Left renal cortex interstitium (tissue), 4 donors: ENCODE data around the gene EVI5L. TPM values are rescaled to one million over a fixed set of nuclear protein-coding genes. Genes with fewer than 3 reads are reported as not detected.

Experiments used
- DNase-seq, 4 donors: peaks; one replicate each; pipeline ENCODE4 v3.0.0-alpha.2; 2013; ENCODE audit warnings: low read depth in 4 of 4, low spot score in 2 of 4, missing footprints in 1 of 4
- polyA plus RNA-seq, 4 donors: library from polyadenylated mRNA; unstranded; fragments of 120-200 nt; gene quantifications; one replicate each; pipeline ENCODE4 v1.2.1, GENCODE V29; 2013; ENCODE audit not compliant: insufficient read length in 4 of 4

The EVI5L gene
- polyA plus RNA-seq, 4 donors: 15.1 to 19.9 (median 18.5) TPM

DNA sequence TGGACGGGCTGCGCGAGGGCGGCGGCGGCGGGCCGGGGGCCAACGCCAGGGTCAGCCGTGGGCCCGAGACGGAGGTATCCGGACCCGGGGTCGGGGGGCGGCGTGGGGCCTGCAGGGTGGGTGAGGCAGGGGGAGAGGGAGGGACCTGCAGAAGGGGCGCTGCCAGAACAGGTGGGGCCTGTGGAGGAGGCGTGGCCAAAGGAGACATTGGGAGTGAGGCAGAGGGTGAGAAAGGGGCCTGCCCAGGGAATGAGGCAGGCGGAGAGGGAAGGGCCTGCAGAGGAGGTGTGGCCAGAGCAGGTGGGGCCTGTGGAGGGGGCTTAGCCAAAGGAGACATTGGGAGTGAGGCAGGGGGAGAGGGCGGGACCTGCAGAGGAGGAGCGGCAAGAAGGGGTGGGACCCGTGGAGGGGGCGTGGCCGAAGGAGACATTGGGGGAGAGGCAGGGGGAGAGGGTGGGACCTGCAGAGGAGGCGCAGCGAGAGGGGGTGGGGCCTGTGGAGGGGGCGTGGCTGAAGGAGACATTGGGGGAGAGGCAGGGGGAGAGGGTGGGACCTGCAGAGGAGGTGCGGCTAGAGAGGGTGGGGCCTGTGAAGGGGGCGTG, 40.0 kb downstream of the EVI5L start:
- no peak for DNase-seq

DNA sequence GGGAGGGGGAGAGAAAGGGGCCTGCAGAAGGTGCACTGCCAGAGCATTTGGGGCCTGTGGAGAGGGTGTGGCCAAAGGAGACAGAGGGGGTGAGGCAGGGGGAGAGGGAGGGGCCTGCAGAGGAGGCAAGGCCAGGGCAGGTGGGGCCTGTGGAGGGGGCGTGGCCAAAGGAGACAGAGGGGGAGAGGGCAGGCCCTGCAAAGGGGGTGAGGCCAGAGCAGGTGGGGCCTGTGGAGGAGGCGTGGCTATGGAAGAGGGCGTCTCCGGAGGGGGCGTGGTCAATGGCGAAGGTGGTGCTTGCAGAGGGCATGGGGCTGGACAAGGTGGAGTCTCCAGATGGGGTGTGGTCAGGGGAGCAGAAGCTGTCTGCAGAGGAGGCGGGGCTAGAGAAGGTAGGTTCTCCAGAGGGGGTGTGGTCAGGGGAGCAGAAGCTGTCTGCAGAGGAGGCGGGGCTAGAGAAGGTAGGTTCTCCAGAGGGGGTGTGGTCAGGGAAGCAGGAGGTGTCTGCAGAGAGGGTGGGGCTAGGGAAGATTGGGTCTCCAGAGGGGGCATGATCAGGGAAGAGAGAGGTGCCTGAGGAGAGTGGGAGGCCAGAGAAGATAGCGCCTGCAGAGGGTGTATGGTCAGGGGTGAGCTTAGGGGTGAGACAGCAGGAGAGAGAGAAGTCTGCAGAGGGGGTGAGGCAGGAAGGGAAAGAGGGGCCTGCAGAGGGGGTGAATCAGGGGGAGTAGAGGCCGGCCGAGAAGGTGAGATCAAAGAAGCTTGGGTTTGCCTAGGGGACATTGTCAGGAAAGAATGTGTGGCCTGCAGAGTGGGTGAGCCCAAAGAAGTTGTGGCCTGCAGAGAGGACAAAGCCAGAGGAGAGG, 40.8 kb downstream of the EVI5L start:
- no peak for DNase-seq

DNA sequence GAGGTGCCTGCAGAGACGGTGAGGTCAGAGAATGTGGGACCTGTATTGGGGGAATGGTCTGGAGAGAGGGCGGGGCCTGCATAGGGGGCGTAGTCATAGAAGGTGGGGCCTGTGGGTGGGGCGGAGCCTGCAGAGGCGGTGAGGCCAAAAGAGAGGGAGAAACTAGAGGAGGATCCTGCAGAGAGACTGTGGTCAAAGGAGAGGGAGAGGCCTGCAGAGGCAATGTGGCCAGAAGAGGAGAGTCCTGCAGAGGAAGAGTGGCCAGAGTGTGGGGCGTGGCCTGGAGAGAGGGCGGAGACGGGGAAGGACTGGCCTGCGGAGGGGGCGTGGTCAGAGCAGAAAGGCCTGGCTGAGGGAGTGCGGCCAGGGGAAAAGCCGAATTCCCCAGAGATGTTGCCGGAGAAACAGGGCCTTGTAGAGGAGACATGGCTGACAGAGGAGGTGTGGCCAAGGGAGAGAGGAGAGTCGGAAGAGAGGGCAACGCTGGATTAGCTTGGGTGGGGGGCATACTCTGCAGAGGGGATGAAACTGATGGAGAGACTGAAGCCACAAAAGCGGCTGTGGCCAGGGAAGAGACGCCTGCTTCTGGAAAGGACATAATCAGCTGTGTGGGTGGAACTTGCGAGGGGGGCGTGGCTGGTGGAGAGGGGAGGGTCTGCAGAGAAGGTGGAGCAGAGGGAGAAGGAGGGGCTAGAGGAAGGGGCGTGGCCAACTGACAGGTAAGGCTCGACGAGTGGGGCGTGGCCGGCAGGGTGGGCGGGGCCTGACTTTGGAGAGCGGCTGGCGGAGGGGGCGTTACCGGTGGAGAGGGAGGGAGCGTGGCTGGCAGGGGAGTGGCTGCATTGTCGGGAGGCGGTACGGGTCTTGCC, 41.7 kb downstream of the EVI5L start:
- DNase-seq: no peak

DNA sequence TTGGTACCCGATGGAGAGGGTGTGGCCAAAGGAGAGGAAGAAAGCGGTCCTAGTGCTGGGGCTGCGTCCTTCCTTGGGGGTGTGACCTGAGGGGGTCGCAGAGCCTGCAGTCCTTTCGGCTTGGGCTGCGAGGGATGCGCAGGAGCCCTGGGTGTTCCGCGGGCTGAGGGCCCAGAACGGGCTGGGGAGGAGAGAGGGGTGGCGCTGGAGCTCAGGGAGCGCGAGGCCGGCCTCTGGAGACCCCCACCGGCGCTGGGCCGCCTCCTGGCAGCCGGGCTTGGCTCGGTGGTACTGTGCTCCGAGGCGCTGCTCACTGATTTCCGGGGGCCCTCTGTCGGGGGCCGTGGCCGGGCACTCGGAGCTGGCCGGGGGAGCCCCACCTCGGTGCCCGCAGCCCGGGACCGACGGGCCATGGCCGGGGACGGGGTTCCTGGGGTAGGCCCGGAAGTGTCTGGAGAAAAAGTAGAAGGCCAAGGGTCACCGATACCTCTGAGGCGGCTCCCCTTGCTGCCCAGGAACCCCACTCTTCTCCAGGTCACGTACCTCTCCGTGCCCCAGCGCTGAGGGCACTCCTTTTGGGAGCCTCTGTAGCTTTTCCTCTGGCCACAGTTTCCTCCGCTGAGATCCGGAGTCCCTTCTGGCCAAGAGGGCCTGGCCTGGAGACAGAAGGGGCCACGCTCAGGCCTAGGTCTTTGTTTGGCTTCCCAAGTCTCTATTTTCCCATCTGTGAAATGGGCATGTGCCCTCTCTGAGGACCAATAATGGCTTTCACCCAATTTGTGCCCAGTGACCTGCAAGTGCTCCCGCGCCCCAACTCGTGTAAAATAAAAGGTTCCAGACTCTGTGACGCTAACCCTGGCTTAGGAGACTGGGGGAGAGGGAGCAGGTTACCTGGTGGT, 42.5 kb downstream of the EVI5L start:
- DNase-seq: no peak

DNA sequence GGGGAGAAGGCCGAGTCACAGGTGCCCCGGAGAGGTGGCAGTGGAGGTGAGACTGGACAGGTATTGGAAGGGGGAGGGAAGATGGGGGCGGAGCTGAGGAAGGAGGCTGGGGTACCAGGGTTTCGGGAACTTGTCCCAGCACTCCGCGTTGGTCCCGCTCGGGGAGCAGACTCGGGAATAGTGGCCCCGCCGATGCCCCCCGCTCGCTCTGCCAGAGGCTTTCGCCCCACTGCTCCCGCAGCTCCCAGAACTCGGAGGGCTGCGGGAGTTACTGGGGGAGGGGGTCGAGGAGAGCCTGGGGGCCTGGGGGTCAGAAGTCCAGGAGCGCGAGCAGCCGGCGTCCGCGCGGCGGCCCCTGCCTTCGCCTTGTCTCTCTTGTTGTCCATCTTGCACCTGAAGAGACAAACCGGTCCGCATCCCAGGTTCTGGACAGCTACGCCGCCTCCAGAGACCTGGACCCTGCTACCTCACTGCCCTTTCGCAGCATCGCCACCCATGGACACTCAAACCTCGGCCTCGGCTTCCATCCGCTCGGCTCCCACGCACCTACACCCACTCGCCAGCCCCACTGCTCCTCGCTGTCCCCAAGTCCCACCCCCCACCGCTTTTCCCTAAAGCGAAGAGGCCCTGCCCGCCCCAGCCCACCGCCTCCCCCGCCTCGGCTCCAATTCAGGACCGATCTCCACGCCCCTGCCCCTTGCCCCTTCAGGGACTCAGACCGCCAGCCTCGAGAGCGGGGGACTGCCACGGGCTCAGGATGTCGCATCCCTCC, 43.5 kb downstream of the EVI5L start:
- DNase-seq: no peak

DNA sequence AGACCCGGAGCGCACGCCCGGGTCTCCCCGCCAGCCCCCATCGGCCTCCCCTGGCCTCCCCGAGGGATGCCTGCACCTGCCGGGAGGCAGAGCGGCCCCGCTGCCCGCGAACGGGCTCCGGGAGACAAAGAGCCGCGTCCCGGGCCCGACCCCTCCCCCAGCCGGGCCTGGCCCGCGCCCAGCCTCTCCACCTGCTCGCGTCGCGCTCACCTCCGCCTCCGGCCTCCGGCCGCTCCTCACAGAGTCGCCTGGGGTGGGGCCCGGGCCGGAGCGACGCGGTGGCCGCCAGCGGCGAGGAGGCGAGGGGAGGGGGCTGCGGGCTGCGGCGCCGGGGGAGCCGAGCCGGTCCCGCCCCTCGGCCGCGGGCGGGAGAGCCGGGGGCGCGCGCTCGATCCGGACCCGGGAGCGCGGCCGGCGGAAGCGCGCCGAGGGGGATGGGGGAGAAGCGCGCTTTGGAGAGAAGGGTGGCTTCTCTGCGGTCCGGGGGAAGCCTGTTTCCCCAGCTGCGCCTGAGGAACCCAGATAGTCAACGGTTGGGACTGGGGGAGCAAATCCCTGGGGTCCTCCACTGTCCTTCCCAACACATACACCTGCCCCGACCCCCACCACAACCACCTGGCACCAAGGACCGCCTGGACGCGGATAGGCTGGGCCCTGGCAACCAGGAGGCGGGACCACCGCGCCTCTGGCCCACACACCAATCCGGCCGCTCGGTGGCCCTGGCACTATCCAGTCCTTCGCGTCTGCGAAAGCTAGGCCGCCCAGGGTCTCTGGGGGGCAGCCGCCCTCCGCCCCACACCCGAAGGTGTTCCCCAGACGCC, 44.3 kb downstream of the EVI5L start, which contains the start of gene PRR36:
TSS of gene PRR36 (minus strand) at position 315 of the 821 bp plus-strand sequence. CDS start 701 bp downstream, outside the sequence.
- DNase-seq: no peak

DNA sequence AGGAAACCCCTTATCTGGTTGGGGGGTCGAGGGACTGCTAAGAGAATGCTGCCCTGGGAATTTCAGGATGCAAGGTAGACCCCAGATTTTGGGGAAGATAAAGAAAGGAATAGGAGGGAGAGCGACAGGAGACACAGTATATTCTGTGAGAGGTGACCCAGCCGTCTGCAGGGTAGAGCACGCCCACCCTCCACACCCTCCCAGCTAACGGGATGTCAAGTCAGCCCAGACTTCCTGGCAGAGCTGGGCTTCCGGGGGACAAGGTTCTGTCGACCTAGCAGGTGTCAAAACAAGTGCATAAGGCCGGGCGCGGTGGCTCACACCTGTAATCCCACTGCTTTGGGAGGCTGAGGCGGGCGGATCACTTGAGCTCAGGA, 44.9 kb downstream of the EVI5L start:
- DNase-seq: no peak

DNA sequence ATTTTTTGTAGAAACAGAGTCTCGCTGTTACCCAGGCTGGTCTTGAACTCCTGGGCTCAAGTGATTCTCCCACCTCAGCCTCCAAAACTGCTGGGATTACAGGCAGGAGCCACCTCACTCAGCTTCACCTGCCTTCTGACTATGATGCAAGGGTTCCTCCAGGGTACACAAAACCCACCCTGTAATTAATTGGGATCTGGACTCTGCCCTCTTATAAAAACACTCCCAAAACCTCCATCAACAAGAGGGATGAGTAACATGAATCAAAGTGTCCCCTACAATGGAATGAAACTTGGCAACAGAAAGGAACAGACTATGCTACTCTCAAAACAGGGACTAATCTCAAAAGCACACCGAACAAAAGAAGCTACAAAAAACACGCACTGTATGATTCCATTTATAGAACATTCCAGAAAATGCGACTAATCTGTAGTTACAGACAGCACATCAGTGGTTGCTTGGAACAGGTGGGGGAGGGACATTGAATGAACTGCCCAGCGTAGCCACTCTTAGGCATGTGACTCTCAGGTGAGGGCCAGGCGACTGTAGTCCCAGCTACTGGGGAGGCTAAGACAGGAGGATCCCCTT, 47.3 kb downstream of the EVI5L start:
- no peak for DNase-seq

DNA sequence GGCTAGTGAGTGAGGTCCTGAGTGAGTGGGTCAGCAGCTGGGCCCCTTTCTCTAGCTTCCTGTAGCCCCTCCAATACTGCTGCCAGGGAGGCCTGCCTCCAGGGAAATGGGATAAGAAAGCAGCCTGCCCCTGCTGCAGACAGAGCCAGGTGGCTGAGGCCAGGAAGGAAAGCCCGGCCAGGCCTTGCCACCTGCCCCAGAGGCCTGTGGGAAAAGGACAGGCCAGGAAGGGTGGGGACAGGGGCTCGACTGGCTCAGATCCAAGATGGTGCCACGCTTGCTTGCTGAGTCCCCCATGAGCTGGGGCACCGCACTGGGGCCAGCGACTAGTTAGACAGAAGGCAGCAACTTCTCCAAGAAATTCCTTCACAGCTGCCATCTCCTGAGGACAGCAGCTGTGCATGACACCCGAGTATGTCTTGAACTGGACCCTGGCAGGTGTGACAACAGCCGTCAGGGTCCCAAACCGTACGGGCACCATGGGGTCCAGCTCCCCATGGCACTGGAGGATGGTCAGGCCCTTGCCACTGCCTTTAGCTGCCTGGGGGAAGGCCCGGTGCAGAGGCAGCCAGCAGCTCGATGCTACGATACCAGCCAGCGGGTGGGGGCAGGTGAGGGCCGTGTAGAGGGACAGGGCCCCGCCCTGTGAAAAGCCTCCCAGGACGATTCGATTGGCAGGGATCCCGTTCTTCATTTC, 49.2 kb downstream of the EVI5L start:
- no peak for DNase-seq

DNA sequence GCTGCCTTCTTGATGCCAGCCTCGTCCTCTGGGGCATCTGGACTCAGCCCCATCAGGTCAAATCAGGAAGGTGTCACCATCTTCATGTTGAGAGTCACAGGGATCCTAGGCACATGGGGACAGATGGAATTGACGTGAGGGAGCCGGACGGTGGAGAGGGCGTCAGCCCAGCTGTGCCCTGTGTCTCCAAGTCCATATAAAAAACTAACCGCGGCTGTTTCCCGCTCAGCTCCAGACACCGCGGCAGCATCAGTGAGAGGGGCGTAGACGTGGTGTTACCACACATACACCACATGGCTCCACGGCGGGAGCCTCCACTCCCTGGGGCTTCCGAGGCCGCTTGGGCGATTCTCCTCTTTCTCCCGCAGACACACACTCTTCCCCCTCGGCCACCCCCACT, 49.8 kb downstream of the EVI5L start:
- no peak for DNase-seq

DNA sequence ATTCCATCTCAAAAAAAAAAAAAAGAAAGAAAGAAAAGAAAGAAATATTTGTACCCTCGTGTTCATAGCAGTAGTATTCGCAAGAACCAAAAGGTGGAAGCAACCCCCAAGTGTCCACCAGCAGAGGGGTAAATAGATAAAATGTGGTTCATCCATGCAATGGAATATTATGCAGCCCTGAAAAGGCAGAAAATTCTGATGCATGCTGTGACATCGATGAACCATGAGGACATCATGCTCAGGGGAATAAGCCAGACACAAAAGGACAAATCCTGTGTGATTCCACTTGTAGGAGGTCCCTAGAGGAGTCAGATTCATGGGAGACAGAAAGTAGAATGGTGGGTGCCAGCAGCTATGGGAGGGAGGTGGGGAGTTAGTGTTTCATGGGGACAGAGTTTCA, 51.9 kb downstream of the EVI5L start:
- no peak for DNase-seq

DNA sequence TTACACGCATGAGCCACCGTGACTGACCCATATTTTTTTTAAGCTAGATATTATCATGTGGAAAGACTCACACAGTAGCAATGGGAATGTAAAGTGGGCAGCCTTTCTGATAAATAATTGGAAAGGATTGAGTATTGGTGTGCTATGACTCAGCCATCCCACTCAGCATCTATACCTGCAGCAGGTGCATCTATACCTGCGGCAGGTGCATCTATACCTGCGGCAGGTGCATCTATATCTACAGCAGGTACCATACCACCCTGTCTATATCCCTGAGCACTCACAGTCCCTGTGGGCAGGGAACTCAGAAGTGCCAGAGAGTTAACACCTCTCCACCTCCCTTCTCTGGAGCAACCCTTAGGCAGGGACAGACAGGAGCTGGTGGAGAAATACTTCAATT, 53.1 kb downstream of the EVI5L start:
- DNase-seq: no peak

DNA sequence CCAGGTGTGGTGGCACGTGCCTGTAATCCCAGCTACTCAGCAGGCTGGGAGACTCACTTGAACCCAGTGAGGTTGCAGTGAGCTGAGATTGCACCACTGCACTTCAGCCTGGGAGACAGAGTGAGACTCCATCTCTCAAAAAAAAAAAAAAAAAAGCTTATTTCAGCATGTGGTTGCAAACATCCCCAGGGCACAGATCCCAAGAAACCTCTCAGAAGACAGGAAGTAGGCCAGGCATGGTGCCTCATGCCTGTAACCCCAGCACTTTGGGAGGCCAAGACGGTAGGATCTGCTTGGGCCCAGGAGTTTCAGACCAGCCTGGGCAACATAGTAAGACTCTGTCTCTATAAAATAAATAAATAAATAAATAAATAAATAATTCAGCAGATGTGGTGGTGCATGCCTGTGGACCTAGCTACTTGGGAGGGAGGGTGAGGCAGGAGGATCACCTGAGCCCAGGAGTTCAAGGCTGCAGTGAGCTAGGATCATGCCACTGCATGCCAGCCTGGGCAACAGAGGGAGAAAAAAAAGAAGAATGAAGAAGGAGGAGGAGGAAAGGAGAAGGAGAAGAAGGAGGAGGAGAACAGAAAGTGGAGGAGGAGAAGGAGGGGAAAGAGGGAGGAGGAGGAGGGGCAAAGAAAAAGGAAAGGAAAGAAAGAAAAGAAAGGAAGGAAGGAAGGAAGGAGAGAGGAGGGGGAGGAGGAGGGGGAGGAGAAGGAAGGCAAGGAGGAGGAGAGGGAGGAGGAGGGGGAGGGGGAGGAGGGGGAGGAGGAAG, 54.0 kb downstream of the EVI5L start:
- no peak for DNase-seq

DNA sequence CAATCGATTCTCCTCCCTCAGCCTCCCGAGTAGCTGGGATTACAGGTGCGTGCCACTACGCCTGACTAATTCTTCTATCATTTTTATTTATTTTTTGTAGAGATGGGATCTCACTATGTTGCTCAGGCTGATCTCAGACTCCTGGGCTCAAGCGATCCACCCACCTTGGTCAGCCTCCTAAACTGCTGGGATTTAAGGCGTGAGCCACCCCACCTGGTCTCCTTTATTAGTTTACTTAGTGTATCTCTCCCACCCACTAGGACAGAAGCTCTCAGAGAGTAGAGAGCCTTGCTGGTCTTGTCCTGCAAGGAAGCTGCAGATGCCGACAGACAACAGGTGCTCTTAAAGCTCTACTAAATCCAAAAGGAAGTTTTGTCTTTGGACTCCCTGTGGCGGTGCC, 55.8 kb downstream of the EVI5L start:
- no peak for DNase-seq

DNA sequence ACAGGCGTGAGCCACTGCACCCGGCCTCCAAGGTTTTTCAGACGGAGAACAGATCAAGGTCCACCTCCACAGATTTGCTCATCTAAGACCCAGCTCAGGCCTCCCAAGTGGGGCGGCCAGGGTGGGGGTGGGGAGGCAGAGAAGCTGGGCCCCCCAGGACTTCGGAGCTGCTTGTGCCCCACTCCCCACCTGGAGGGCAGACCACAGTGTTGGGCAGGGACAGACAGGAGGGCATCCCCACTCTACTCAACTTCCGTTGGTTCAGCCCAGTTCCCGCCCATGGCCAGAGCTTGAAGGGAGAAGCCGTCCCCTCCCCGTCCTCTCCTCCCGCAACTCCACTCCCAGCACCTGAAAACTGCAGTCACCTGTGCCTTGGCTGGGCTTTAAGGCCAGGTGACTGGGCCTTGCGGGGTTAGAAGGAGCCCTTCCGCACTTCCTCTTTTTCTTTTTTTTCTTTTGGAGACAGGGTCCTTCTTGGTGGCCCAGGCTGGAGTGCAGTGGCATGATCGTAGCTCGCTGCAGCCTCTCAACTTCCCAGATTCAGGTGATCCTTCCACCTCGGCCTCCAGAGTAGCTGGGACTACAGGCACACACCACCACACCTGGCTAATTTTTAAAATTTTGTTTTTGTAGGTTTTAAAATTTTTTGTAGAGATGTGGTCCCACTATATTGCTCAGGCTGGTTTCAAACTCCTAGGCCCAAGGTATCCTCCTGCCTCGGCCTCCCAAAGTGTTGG, 57.6 kb downstream of the EVI5L start:
- no peak for DNase-seq

DNA sequence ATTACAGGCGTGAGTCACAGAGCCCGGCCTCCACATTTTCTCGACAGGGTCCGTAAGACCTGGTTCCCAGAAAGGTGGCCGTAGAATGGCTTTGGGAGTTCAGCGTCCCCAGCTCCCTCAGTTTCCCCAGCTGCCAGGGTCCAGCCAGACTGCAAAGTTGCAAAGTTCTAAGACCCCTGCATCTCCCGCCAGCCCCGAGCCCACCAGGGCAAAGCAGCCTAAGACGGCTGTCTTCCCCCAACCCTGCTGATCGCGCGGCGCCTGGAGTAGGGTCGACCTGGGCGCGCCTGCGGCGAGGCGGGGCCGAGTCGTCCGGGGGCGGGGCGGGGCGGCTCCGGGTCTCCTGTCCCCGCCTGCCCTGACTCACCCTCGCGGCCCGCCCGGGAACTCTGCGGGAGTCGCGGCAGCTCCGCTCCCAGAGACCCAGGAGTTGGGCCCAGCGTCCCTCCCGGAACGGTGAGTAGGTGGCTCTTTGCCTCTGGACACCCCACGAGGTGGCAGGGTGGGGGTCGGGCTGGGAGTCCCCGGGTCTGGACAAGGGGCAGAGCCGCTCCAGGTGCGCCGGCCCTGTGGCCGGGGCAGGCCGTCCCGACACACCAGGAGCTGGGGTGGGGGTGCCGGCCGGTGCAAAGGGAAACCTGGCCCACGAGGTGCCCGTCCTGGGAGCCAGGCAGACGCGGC, 58.3 kb downstream of the EVI5L start, which contains the start of gene LRRC8E:
TSS of gene LRRC8E (plus strand) at position 366 of the 681 bp plus-strand sequence. CDS start 7,094 bp downstream, outside the sequence.
- DNase-seq: no peak
